HG02623 (cell line): ENCODE measurements around the gene PRMT1.
"Not testable (repeated sequence)": the region's sequence is repeated elsewhere in the genome, so short reads cannot be mapped to it uniquely, and the experiment has no call there.

Source experiments
- ATAC-seq: cut with Tn5 transposase; IDR thresholded peaks from one replicate; pipeline ENCODE4 v1.9.1; 2021; ENCODE audit warnings: moderate library complexity; ENCODE audit not compliant: unreplicated experiment

PRMT1 gene

DNA sequence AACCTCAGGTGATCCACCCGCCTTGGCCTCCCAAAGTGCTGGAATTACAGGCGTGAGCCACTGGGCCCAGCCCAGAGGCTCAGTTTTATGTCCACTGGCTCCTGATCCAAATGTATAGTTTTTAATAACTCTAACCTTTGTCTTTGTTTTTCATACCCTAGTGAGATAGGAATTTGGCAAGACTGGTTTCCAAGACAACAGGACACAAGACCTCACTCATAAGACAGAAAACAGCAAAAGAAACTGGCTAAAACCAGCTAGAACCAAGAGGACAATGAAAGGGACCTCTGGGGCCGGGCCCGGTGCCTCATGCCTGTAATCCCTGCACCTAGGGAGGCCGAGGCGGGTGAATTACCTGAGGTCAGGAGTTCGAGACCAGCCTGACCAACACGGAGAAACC lies 41.4 kb downstream of the PRMT1 start:
- ATAC-seq: no peak

DNA sequence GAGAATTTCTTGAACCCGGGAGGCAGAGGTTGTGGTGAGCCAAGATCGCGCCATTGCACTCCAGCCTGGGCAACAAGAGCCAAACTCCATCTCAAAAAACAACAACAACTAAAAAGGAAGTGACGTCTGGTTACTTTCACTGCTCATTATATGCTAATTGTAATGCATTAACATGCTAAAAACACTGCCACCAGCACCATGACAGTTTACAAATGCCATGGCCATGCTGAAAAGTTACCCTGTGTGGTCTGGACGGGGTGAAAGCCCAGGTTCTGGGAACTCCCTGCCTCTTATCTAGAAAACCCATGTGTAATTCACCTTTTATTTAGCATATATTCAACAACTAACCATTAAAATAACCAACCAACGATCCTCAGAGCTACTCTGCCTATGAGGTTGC lies 41.9 kb downstream of the PRMT1 start:
- no peak for ATAC-seq

DNA sequence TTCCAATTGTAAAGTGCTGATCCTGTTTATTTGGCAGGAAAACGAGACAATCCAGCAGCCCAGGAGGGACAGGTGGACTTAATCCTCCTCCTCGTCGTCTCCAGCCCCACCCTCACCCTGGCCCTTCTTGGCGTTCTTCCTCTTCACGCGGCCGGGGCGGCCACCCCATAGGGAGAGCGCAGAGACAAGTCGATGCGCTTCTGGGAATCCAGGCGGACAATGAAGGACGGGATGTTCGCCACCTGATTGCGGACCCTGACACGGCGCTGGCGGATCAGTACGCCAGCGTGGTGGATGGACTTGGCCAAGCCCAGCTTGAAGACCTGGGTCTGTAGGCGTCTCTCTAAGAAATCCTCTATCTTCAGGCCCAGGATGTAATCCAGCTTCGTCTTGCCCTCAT lies 42.3 kb downstream of the PRMT1 start:
- not testable (repeated sequence) for ATAC-seq

DNA sequence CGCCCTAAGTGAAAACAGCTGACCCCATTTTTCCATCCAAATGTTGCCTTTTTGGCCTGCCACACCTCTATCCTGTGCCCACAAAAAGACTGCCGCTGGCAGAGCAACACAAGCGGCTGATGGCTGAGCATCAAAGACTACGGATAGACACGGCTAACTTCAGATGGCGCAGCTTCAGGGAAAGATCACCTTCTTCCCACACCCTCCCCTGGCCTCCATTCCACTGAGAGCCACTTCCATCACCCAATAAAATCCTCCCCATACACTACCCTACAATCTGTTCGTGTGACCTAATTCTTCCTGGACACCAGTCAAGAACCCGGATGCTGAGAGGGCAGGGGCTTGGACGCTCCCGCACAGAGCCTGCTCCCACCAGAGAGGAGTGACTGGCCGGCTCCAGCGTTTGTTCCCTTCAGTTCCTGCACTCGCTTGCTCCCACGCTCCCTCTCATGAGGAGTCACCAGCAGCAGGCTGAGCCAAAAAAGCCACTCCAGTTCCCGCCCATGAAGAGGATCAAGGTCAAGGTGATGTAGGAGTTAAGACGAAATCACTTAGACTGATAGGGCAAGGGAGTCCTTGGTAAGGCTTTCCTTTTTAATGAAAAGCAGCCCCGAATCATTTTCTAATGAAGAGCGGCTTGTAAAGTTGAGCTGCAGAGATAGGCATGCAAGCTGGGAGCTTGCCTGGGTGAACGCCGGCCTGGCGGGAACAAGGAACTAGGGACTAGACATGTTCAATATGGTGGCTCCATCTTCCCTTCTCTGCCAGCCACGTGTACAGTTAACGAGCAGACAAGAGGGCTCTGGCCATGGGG lies 50.4 kb downstream of the PRMT1 start:
- no peak for ATAC-seq

DNA sequence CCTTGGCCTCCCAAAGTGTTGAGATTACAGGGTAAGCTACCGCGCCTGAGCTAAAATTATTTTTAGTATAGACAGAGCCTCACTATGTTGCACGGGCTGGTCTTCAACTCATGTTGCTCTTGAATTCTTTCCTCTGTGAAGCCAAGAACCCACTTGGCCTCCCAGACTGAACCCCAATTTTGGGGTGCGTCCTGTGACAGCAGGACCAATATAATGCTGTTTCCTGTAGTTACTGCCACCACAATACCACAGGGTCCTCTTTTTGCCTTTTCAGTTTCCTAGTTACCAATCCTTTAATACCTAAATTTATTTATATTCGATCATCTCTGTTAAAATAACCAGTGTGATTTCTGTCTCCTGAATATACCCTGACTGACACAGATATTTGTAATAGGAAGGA lies 53.1 kb downstream of the PRMT1 start:
- no peak for ATAC-seq
